Measurements from ENCODE around the gene KRTAP5-4.

DNA sequence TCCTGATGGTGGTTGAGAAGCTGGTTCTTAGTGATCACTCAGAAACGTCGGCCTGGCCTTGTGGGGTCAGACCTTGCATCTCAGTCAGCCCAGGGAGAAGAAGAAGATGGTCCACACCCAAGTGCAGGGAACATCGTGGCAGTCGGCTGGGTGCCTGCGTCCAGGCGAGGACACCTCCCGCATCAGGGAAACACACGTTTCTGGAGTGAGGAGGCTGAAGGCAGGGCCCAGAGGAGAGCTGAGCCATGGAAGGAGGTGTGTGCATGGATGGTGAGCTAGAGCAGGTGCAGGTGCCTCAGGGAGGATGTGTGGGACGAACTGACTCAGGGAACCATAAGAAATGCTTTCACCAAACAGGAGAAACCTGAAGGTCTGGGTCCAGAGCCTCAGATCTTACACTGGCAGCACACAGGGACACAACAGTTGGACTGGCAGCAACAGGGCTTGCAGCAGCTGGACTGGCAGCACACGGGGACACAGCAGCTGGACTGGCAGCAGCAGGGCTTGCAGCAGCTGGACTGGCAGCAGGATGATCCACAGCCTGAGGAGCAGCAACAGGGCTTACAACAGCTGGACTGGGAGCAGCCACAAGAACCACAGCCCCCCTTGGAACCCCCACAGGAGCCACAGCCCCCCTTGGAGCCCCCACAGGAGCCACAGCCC lies 24.5 kb downstream of the KRTAP5-4 start:
- TF ChIP-seq POLR2A (IDR thresholded peaks at IDR 0.05): no peak
- no peak for TF ChIP-seq POLR2AphosphoS5 (IDR thresholded peaks at IDR 0.05)
- TF ChIP-seq, protein P1, sequence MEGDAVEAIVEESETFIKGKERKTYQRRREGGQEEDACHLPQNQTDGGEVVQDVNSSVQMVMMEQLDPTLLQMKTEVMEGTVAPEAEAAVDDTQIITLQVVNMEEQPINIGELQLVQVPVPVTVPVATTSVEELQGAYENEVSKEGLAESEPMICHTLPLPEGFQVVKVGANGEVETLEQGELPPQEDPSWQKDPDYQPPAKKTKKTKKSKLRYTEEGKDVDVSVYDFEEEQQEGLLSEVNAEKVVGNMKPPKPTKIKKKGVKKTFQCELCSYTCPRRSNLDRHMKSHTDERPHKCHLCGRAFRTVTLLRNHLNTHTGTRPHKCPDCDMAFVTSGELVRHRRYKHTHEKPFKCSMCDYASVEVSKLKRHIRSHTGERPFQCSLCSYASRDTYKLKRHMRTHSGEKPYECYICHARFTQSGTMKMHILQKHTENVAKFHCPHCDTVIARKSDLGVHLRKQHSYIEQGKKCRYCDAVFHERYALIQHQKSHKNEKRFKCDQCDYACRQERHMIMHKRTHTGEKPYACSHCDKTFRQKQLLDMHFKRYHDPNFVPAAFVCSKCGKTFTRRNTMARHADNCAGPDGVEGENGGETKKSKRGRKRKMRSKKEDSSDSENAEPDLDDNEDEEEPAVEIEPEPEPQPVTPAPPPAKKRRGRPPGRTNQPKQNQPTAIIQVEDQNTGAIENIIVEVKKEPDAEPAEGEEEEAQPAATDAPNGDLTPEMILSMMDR (IDR thresholded peaks at IDR 0.05): no peak

Measured in prostate gland (tissue), 2 donors.